Tibial nerve (tissue), 4 donors: ENCODE measurements around the gene RAB26.

ENCODE experiments used
- EP300 ChIP-seq, 2 donors: sonication (generic); formaldehyde crosslinking; IDR thresholded peaks; one replicate each; pipeline ENCODE4 v1.6.1; 2017; ENCODE audit warnings: antibody characterized with exemption in 2 of 2, mild to moderate bottlenecking in 1 of 2
- POLR2A ChIP-seq, 2 donors: fragments of 450-650 bp; IDR thresholded peaks; one replicate each; pipeline ENCODE4 v1.6.1; 2017; ENCODE audit warnings: antibody characterized with exemption in 2 of 2, mild to moderate bottlenecking in 2 of 2, moderate library complexity in 2 of 2
- TF ChIP-seq, protein P1 (sequence below), 5 experiments: fragments of 200-600 bp in 3 of 5; fragments of 450-650 bp in 2 of 5; sonication (generic) in 3 of 5; IDR thresholded peaks; one replicate each; pipeline ENCODE4 v1.5.1; 2016 to 2019; ENCODE audit warnings: antibody characterized with exemption in 5 of 5, mild to moderate bottlenecking in 3 of 5, moderate library complexity in 2 of 5

DNA sequence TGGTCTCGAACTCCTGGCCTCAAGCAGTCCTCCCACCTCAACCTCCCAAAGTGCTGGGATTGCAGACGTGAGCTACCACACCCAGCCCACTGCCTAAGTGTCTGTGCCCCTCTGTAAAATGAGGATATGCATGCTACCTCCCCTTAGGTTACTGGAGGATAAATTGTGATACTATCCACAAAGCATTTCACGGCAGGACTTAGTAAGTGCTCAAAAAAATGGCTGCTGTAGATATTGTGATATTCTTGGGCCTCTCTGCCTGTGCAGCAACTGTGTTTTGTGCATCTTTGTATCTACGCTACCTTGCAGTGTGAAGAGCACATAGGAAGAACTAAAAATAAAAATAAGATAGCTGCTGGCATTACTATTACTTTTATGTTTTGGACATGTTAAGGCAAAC, 49.9 kb downstream of the RAB26 start:
- TF ChIP-seq EP300 (IDR thresholded peaks at IDR 0.05) (no peak), POLR2A (IDR thresholded peaks at IDR 0.05) (no peak)
- TF ChIP-seq, protein P1, sequence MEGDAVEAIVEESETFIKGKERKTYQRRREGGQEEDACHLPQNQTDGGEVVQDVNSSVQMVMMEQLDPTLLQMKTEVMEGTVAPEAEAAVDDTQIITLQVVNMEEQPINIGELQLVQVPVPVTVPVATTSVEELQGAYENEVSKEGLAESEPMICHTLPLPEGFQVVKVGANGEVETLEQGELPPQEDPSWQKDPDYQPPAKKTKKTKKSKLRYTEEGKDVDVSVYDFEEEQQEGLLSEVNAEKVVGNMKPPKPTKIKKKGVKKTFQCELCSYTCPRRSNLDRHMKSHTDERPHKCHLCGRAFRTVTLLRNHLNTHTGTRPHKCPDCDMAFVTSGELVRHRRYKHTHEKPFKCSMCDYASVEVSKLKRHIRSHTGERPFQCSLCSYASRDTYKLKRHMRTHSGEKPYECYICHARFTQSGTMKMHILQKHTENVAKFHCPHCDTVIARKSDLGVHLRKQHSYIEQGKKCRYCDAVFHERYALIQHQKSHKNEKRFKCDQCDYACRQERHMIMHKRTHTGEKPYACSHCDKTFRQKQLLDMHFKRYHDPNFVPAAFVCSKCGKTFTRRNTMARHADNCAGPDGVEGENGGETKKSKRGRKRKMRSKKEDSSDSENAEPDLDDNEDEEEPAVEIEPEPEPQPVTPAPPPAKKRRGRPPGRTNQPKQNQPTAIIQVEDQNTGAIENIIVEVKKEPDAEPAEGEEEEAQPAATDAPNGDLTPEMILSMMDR (IDR thresholded peaks at IDR 0.05) = no peak
